ENCODE measurements around the gene NRDC. TPM values are rescaled to one million over a fixed set of nuclear protein-coding genes. Genes with fewer than 3 reads are reported as not detected.

Gene NRDC
- total RNA-seq, 4 donors from 2014 or later: 53.3 to 61.5 (median 57.9) TPM

DNA sequence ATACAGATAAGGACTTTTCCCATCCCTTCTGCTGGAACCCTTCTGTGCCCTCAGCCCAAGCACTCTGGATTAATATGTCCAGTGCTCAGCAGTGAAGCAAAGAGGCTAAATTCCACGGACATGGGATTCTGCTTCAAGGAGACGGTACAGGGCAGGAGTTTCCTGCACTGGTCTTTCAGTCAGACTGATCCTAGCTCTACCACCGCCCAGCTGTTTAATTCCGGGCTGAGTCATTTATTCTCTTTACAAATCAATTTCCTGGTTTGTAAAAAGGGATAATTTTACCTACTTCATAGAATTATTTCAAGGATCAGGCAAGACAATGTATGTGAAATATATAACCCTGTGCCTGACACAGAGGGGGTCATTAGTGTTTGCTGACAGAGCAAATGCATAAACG, 41.6 kb upstream of the NRDC start:
- intact Hi-C loops (cut with DNase I): no loop called here
- WGBS: 57% methylated on average over 4 of the region's 5 CpGs
- no peak for TF ChIP-seq POLR2AphosphoS5 (IDR thresholded peaks at IDR 0.05)
- DNase-seq (ENCODE audit: extremely low spot score): no peak
- Histone ChIP-seq H3K4me3 (no peak overlapping the region), H3K27me3 (peaks cover 0 to 39% (median 0%) of the 10 kb centered on the region in 4 donors), H3K36me3 (no peaks in the 10 kb centered on the region), H3K9me3 (no peaks in the 10 kb centered on the region), H3K4me1 (no peaks in the 10 kb centered on the region), H3K27ac (replicated peaks in 1 of 4) (no peak overlapping the region)

DNA sequence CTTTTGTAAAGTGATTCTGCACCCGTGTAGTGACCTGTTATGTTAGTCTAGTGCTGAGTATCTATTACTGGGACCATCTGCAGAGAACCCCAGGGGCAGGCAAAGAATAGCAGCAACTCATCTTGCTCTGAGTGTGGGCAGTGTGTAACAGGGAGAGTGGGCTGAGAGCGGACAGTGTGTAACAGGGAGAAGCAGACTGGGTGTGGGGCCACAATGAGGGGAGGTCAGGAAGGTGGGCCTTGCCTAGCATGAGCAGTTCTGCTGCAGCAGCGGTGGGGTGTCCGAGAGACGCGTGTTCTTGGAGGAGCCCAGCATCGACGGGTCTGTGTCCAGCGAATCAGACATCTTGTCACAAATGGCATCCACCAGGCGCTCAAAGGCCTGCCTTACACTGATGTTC, 41.2 kb upstream of the NRDC start:
- no peak for TF ChIP-seq POLR2AphosphoS5 (IDR thresholded peaks at IDR 0.05)
- no peak for TF ChIP-seq EP300 (IDR thresholded peaks at IDR 0.05)
- TF ChIP-seq CTCF (IDR thresholded peaks at IDR 0.05): no peak
- no peak for TF ChIP-seq POLR2A (IDR thresholded peaks at IDR 0.05; ENCODE audit: low read depth)
- DNase-seq (ENCODE audit: extremely low spot score): no peak
- intact Hi-C loops (cut with DNase I): no loop called here
- Histone ChIP-seq H3K4me1 (no peaks in the 10 kb centered on the region), H3K9me3 (no peaks in the 10 kb centered on the region), H3K27ac (replicated peaks in 1 of 4) (no peak overlapping the region), H3K4me3 (no peak overlapping the region), H3K36me3 (no peaks in the 10 kb centered on the region), H3K27me3 (peaks cover 0 to 39% (median 0%) of the 10 kb centered on the region in 4 donors)
- WGBS: 87% methylated on average over 10 of the region's 10 CpGs

GRCh38 chr1:51916587-51917405, 38.3 kb upstream of the NRDC start:
- no peaks in the 10 kb centered on the region for H3K4me1 ChIP-seq
- H3K4me3 ChIP-seq: no peak overlapping the region
- H3K9me3 ChIP-seq: no peaks in the 10 kb centered on the region
- WGBS: 79% methylated on average over 5 of the region's 5 CpGs
- H3K27me3 ChIP-seq: peaks cover 0 to 29% (median 0%) of the 10 kb centered on the region in 4 donors
- no peak for TF ChIP-seq EP300 (IDR thresholded peaks at IDR 0.05)
- TF ChIP-seq POLR2AphosphoS5 (IDR thresholded peaks at IDR 0.05): no peak
- TF ChIP-seq CTCF (IDR thresholded peaks at IDR 0.05): no peak
- no peak for TF ChIP-seq POLR2A (IDR thresholded peaks at IDR 0.05; ENCODE audit: low read depth)
- intact Hi-C loops (cut with DNase I): no loop called here
- no peak overlapping the region for H3K27ac ChIP-seq (replicated peaks in 1 of 4)
- DNase-seq (ENCODE audit: extremely low spot score): no peak
- no peaks in the 10 kb centered on the region for H3K36me3 ChIP-seq

DNA sequence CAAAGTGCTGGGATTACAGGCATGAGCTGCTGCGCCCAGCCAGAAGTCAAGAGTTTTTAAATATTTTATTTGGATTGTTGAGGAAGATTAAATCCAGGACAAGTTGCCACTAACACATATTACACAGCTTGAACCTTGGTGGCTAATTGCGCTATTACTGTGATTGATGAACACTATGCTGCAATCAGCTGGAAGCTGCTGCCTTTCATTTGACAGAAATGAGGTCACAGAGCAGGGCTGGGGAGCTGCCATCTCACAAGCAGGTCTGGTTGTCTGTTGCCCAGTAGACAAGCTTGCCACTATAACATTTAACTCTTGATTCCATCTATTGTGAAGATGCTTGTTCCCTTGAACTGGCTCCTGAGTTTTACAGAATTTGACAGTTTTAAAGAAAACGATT, 37.4 kb upstream of the NRDC start:
- intact Hi-C loops (cut with DNase I): no loop called here
- peaks cover 0 to 38% (median 0%) of the 10 kb centered on the region in 4 donors for H3K27me3 ChIP-seq
- no peaks in the 10 kb centered on the region for H3K4me1 ChIP-seq
- no peaks in the 10 kb centered on the region for H3K9me3 ChIP-seq
- no peak for TF ChIP-seq EP300 (IDR thresholded peaks at IDR 0.05)
- no peak for TF ChIP-seq CTCF (IDR thresholded peaks at IDR 0.05)
- DNase-seq (ENCODE audit: extremely low spot score): no peak
- no peak overlapping the region for H3K4me3 ChIP-seq
- no peak overlapping the region for H3K27ac ChIP-seq (replicated peaks in 1 of 4)
- H3K36me3 ChIP-seq: no peaks in the 10 kb centered on the region
- WGBS: 80% methylated on average over 3 of the region's 3 CpGs

- Histone ChIP-seq H3K27ac (replicated peaks in 1 of 4) (no peak overlapping the region), H3K4me3 (no peak overlapping the region), H3K36me3 (no peaks in the 10 kb centered on the region), H3K4me1 (no peaks in the 10 kb centered on the region), H3K27me3 (peaks cover 0 to 55% (median 3%) of the 10 kb centered on the region in 4 donors), H3K9me3 (no peaks in the 10 kb centered on the region)
- 68% methylated on average over 7 of the region's 7 CpGs for WGBS
- intact Hi-C loops (cut with DNase I): no loop called here
- TF ChIP-seq EP300 (IDR thresholded peaks at IDR 0.05) (no peak), POLR2AphosphoS5 (IDR thresholded peaks at IDR 0.05) (no peak), CTCF (IDR thresholded peaks at IDR 0.05) (no peak)
- no peak for DNase-seq (ENCODE audit: extremely low spot score)
Measured at GRCh38 chr1:51912881-51913280, 34.4 kb upstream of the NRDC start.
